Liver (tissue), 9 donors: ENCODE data around the gene PYGM. TPM values are rescaled to one million over a fixed set of nuclear protein-coding genes. Genes with fewer than 3 reads are reported as not detected.

ENCODE experiments used
- DNase-seq: peaks from one replicate; pipeline ENCODE4 v3.0.0-alpha.2; 2017; ENCODE audit warnings: low spot score
- H3K27ac ChIP-seq, 2 donors: one replicate each; pipeline ENCODE4 v1.7.0; 2013; ENCODE audit warnings: inconsistent platforms in 2 of 2, low read length in 2 of 2, control low read depth in 1 of 2, low read depth in 1 of 2, mild to moderate bottlenecking in 1 of 2
- H3K27me3 ChIP-seq, 4 donors: one replicate each; pipeline versions ENCODE4 v1.6.1 to v1.7.0; 2013; ENCODE audit warnings: low read length in 3 of 4, inconsistent platforms in 1 of 4, mild to moderate bottlenecking in 1 of 4, moderate library complexity in 1 of 4; ENCODE audit not compliant: control insufficient read depth in 4 of 4, insufficient read depth in 4 of 4
- H3K36me3 ChIP-seq, 4 donors: one replicate each; pipeline versions ENCODE4 v1.6.1 to v1.7.0; 2013; ENCODE audit warnings: low read length in 3 of 4, mild to moderate bottlenecking in 3 of 4, low read depth in 1 of 4, moderate library complexity in 1 of 4; ENCODE audit not compliant: control insufficient read depth in 4 of 4, insufficient read depth in 3 of 4
- H3K4me1 ChIP-seq, 4 donors: one replicate each; pipeline versions ENCODE4 v1.6.1 to v1.7.0; 2013; ENCODE audit warnings: low read length in 3 of 4, mild to moderate bottlenecking in 3 of 4, moderate library complexity in 1 of 4; ENCODE audit not compliant: control insufficient read depth in 4 of 4, insufficient read depth in 4 of 4
- H3K4me3 ChIP-seq, 3 donors: one replicate each; pipeline versions ENCODE4 v1.6.1 to v1.7.0; 2013; ENCODE audit warnings: low read length in 3 of 3, control low read depth in 1 of 3, low read depth in 1 of 3, mild to moderate bottlenecking in 1 of 3
- H3K9ac ChIP-seq, 2 donors: one replicate each; pipeline ENCODE4 v1.7.0; 2013; ENCODE audit warnings: low read length in 2 of 2, mild to moderate bottlenecking in 2 of 2, moderate library complexity in 2 of 2, control low read depth in 1 of 2, low read depth in 1 of 2
- H3K9me3 ChIP-seq, 4 donors: one replicate each; pipeline versions ENCODE4 v1.6.1 to v1.7.0; 2013; ENCODE audit warnings: low read length in 3 of 4; ENCODE audit not compliant: control insufficient read depth in 4 of 4
- EGR1 ChIP-seq, 2 donors: IDR thresholded peaks; 2 replicates each; pipeline ENCODE4 v1.6.1; 2016 to 2018; ENCODE audit warnings: antibody characterized with exemption in 2 of 2, low read depth in 2 of 2
- FOXA1 ChIP-seq: IDR thresholded peaks from 2 replicates; pipeline ENCODE4 v1.6.1; 2016; ENCODE audit warnings: antibody characterized with exemption
- FOXA2 ChIP-seq: IDR thresholded peaks from 2 replicates; pipeline ENCODE4 v1.6.1; 2016; ENCODE audit warnings: antibody characterized with exemption
- GABPA ChIP-seq, 2 donors: IDR thresholded peaks in 1 of 2; conservative IDR thresholded peaks in 1 of 2; 2 replicates each; pipeline ENCODE4 v1.6.1; 2016; ENCODE audit warnings: antibody characterized with exemption in 2 of 2, mild to moderate bottlenecking in 1 of 2, moderate library complexity in 1 of 2
- HNF4G ChIP-seq: IDR thresholded peaks from 2 replicates; pipeline ENCODE4 v1.6.1; 2016; ENCODE audit warnings: antibody characterized with exemption
- JUND ChIP-seq, 2 donors: IDR thresholded peaks; 2 replicates each; pipeline ENCODE4 v1.6.1; 2016; ENCODE audit warnings: antibody characterized with exemption in 2 of 2
- NR2F2 ChIP-seq: IDR thresholded peaks from 2 replicates; pipeline ENCODE4 v1.6.1; 2016; ENCODE audit warnings: antibody characterized with exemption
- RAD21 ChIP-seq, 2 donors: IDR thresholded peaks; 2 replicates each; pipeline ENCODE4 v1.6.1; 2016; ENCODE audit warnings: antibody characterized with exemption in 2 of 2, mild to moderate bottlenecking in 2 of 2
- RXRA ChIP-seq, 2 donors: IDR thresholded peaks; 2 replicates each; pipeline ENCODE4 v1.6.1; 2017 to 2018; ENCODE audit warnings: antibody characterized with exemption in 2 of 2, mild to moderate bottlenecking in 1 of 2
- TAF1 ChIP-seq: conservative IDR thresholded peaks from 2 replicates; pipeline ENCODE4 v1.6.1; 2016; ENCODE audit warnings: antibody characterized with exemption, mild to moderate bottlenecking
- YY1 ChIP-seq: IDR thresholded peaks from 2 replicates; pipeline ENCODE4 v1.6.1; 2016; ENCODE audit warnings: antibody characterized with exemption, mild to moderate bottlenecking
- WGBS: extraction: QIAGEN DNeasy Blood & Tissue Kit; methylation state at CpG from one replicate; pipeline ENCODE4 v1.1.7; 2013; 5-methylcytosine and 5-hydroxymethylcytosine counted together
- polyA plus RNA-seq, 2 donors: library from polyadenylated mRNA; stranded (reverse) in 1 of 2; unstranded in 1 of 2; fragments of 200-250 nt in 1 of 2; fragments of >200 nt in 1 of 2; fragmentation: Nextera tagmentation in 1 of 2; extraction: Ambion mirVana in 1 of 2; gene quantifications; one replicate each; pipeline versions ENCODE4 v1.2.1 to v1.2.3, GENCODE V29; 2013 to 2015
- total RNA-seq, 2 donors: library from RNA; depleted of rRNA; stranded (reverse); fragments of >200 nt; gene quantifications; one replicate each; pipeline ENCODE4 v1.2.3, GENCODE V29; 2014
- TF ChIP-seq, protein P1 (sequence below): IDR thresholded peaks from 2 replicates; pipeline ENCODE4 v1.6.1; 2016; ENCODE audit warnings: antibody characterized with exemption
- TF ChIP-seq, protein P2 (sequence below): IDR thresholded peaks from 2 replicates; pipeline ENCODE4 v1.6.1; 2016; ENCODE audit warnings: antibody characterized with exemption
- TF ChIP-seq, protein P3 (sequence below): IDR thresholded peaks from 2 replicates; pipeline ENCODE4 v1.6.1; 2016; ENCODE audit warnings: antibody characterized with exemption, mild to moderate bottlenecking
- TF ChIP-seq, protein P4 (sequence below): fragments of 150-350 bp; IDR thresholded peaks from 2 replicates; pipeline ENCODE4 v1.5.1; 2017; ENCODE audit warnings: improper control_type of control experiment, low read depth, low read length; ENCODE audit not compliant: missing input control
- donor health status: healthy.
- donor health status: healthy.
- donor health status: healthy.
- donor health status: healthy.
- donor health status: healthy.

PYGM gene
- total and polyA plus RNA-seq, 4 donors = 0.23 to 1.3 (median 0.29) TPM

DNA sequence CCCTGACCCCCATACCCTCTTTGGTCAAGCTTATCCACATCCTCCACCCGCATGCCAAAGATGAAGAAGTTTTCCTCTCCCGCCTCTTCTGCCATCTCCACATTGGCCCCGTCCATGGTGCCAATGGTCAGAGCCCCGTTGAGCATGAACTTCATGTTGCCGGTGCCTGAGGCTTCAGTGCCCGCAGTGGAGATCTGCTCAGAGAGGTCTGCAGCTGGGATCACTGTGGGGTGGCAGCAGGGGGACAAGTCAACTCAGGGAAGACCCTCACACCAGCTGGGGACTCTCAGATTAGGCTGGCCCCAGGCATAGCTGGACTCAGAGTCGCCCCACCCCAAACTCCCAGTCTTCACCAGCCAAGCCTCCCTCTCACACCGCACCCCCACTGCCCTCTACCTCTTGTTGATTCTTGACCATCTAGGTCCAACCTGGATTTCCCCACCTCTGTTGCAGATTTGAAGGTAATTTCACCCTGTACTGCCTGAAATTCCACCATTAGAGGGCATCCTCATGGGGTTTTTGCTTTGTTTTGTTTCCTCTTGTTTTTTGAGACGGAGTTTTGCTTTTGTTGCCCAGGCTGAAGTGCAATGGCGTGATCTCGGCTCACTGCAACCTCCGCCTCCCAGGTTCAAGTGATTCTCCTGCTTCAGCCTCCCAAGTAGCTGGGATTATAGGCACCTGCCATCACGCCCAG, 9.3 kb downstream of the PYGM start (continued):
- TF ChIP-seq, protein P1, sequence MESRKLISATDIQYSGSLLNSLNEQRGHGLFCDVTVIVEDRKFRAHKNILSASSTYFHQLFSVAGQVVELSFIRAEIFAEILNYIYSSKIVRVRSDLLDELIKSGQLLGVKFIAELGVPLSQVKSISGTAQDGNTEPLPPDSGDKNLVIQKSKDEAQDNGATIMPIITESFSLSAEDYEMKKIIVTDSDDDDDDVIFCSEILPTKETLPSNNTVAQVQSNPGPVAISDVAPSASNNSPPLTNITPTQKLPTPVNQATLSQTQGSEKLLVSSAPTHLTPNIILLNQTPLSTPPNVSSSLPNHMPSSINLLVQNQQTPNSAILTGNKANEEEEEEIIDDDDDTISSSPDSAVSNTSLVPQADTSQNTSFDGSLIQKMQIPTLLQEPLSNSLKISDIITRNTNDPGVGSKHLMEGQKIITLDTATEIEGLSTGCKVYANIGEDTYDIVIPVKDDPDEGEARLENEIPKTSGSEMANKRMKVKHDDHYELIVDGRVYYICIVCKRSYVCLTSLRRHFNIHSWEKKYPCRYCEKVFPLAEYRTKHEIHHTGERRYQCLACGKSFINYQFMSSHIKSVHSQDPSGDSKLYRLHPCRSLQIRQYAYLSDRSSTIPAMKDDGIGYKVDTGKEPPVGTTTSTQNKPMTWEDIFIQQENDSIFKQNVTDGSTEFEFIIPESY = no peak
- TF ChIP-seq YY1 = no peak
- TF ChIP-seq FOXA1 = no peak

DNA sequence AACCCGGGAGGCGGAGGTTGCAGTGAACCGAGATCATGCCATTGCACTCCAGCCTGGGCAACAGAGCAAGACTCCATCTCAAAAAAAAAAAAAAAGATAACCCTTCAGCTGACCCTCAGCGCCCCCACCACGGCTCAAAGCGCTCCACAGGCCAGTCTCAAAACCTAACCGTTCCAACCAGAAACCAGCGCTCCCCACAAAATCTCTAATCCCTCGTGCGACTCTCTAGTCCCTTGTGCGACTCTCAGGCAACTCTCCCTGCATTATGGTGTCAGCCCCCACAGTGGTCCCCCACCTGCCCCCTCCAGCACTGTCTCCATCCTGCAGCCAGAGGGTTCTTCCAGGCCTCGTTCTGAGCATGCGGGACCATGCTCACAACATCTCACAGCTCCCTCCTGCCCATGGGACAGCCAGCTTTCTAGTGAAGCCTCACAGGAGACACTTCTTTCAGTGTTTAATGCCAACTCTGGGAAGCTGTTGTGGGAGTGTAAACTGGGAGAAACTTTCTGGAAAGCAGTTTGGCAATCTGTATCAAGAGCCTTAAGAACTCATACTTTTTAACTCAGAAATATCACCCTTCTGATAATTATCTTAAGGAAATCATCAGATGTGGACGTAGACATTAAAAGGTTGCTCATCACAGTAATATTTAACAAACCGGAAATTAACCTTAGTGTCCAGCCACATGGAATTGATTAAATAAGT, 11.7 kb downstream of the PYGM start:
- H3K4me3 ChIP-seq = no peak overlapping the region
- H3K9ac ChIP-seq = no peak overlapping the region
- DNase-seq = no peak
- no peak overlapping the region for H3K27ac ChIP-seq
- no peaks in the 10 kb centered on the region for H3K9me3 ChIP-seq
- H3K27me3 ChIP-seq = no peaks in the 10 kb centered on the region
- WGBS = 92% methylated on average over 15 of the region's 15 CpGs
- peaks cover 6 to 14% (median 13%) of the 10 kb centered on the region in 4 donors for H3K4me1 ChIP-seq
- TF ChIP-seq RXRA (IDR thresholded peaks at IDR 0.05) (no peak), JUND (IDR thresholded peaks at IDR 0.05) (no peak), EGR1 (IDR thresholded peaks at IDR 0.05; ENCODE audit: low read depth in 2 of 2) (no peak), HNF4G (no peak), RAD21 (IDR thresholded peaks at IDR 0.05) (no peak), TAF1 (no peak), FOXA1 (no peak), NR2F2 (no peak), GABPA (IDR thresholded peaks at IDR 0.05 in 1 of 2, conservative IDR thresholded peaks at IDR 0.05 in 1 of 2) (no peak), FOXA2 (no peak)
- TF ChIP-seq, protein P1 = no peak
- TF ChIP-seq, protein P2, sequence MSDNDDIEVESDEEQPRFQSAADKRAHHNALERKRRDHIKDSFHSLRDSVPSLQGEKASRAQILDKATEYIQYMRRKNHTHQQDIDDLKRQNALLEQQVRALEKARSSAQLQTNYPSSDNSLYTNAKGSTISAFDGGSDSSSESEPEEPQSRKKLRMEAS = no peak
- TF ChIP-seq, protein P3, sequence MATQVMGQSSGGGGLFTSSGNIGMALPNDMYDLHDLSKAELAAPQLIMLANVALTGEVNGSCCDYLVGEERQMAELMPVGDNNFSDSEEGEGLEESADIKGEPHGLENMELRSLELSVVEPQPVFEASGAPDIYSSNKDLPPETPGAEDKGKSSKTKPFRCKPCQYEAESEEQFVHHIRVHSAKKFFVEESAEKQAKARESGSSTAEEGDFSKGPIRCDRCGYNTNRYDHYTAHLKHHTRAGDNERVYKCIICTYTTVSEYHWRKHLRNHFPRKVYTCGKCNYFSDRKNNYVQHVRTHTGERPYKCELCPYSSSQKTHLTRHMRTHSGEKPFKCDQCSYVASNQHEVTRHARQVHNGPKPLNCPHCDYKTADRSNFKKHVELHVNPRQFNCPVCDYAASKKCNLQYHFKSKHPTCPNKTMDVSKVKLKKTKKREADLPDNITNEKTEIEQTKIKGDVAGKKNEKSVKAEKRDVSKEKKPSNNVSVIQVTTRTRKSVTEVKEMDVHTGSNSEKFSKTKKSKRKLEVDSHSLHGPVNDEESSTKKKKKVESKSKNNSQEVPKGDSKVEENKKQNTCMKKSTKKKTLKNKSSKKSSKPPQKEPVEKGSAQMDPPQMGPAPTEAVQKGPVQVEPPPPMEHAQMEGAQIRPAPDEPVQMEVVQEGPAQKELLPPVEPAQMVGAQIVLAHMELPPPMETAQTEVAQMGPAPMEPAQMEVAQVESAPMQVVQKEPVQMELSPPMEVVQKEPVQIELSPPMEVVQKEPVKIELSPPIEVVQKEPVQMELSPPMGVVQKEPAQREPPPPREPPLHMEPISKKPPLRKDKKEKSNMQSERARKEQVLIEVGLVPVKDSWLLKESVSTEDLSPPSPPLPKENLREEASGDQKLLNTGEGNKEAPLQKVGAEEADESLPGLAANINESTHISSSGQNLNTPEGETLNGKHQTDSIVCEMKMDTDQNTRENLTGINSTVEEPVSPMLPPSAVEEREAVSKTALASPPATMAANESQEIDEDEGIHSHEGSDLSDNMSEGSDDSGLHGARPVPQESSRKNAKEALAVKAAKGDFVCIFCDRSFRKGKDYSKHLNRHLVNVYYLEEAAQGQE = no peak
- TF ChIP-seq, protein P4, sequence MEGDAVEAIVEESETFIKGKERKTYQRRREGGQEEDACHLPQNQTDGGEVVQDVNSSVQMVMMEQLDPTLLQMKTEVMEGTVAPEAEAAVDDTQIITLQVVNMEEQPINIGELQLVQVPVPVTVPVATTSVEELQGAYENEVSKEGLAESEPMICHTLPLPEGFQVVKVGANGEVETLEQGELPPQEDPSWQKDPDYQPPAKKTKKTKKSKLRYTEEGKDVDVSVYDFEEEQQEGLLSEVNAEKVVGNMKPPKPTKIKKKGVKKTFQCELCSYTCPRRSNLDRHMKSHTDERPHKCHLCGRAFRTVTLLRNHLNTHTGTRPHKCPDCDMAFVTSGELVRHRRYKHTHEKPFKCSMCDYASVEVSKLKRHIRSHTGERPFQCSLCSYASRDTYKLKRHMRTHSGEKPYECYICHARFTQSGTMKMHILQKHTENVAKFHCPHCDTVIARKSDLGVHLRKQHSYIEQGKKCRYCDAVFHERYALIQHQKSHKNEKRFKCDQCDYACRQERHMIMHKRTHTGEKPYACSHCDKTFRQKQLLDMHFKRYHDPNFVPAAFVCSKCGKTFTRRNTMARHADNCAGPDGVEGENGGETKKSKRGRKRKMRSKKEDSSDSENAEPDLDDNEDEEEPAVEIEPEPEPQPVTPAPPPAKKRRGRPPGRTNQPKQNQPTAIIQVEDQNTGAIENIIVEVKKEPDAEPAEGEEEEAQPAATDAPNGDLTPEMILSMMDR = no peak
- H3K36me3 ChIP-seq = no peaks in the 10 kb centered on the region
